NCI-H524 (cell line): ENCODE results near the gene AMY1B.
"Not testable (repeated sequence)": the region's sequence is repeated elsewhere in the genome, so short reads cannot be mapped to it uniquely, and the experiment has no call there.

Experiments used
- DNase-seq, 2 experiments: peaks; one replicate each; lab custom pipeline; 2025; lab: John Stamatoyannopoulos, UW

AMY1B gene

GRCh38 chr1:103696110-103696509 is at the start of gene AMY1B:
TSS of gene AMY1B (minus strand) at chr1:103696210. CDS start at chr1:103695639, 571 bp downstream.
- DNase-seq: not testable (repeated sequence)

- DNase-seq: not testable (repeated sequence)
Observed at GRCh38 chr1:103745040-103745439, 49.0 kb upstream of the AMY1B start.

GRCh38 chr1:103744449-103744848 is 48.4 kb upstream of the AMY1B start:
- DNase-seq: not testable (repeated sequence)

- not testable (repeated sequence) for DNase-seq
Observed at GRCh38 chr1:103738031-103738430, 42.0 kb upstream of the AMY1B start.

- not testable (repeated sequence) for DNase-seq
Observed at GRCh38 chr1:103735334-103735733, 39.3 kb upstream of the AMY1B start.

- DNase-seq: not testable (repeated sequence)
Observed at GRCh38 chr1:103721473-103721872, 25.5 kb upstream of the AMY1B start.

- DNase-seq: not testable (repeated sequence)
Observed at GRCh38 chr1:103717404-103717803, 21.4 kb upstream of the AMY1B start.

- DNase-seq: not testable (repeated sequence)
Observed at GRCh38 chr1:103710381-103710780, 14.4 kb upstream of the AMY1B start.

- not testable (repeated sequence) for DNase-seq
Observed at GRCh38 chr1:103707670-103708069, 11.7 kb upstream of the AMY1B start.

- not testable (repeated sequence) for DNase-seq
Observed at GRCh38 chr1:103701256-103701655, 5.2 kb upstream of the AMY1B start.

- DNase-seq: not testable (repeated sequence)
Observed at GRCh38 chr1:103700669-103701068, 4.7 kb upstream of the AMY1B start.

- DNase-seq: not testable (repeated sequence)
Observed at GRCh38 chr1:103697430-103697829, 1.4 kb upstream of the AMY1B start.

GRCh38 chr1:103676335-103676734 is 19.7 kb downstream of the AMY1B start:
- DNase-seq: not testable (repeated sequence)

- not testable (repeated sequence) for DNase-seq
Observed at GRCh38 chr1:103655460-103655859, 40.5 kb downstream of the AMY1B start, which contains the start of gene AMY1A. TSS of gene AMY1A (plus strand) at chr1:103655760. CDS start at chr1:103656331, 571 bp downstream.

- not testable (repeated sequence) for DNase-seq
Observed at GRCh38 chr1:103654133-103654532, 41.9 kb downstream of the AMY1B start.

GRCh38 chr1:103650889-103651288 is 45.1 kb downstream of the AMY1B start:
- DNase-seq: not testable (repeated sequence)

GRCh38 chr1:103650305-103650704 is 45.7 kb downstream of the AMY1B start:
- DNase-seq: not testable (repeated sequence)

- not testable (repeated sequence) for DNase-seq
Observed at GRCh38 chr1:103643908-103644307, 52.1 kb downstream of the AMY1B start.

GRCh38 chr1:103641194-103641593 is 54.8 kb downstream of the AMY1B start:
- DNase-seq: not testable (repeated sequence)
